ENCODE results near the gene TAOK2.

DNA sequence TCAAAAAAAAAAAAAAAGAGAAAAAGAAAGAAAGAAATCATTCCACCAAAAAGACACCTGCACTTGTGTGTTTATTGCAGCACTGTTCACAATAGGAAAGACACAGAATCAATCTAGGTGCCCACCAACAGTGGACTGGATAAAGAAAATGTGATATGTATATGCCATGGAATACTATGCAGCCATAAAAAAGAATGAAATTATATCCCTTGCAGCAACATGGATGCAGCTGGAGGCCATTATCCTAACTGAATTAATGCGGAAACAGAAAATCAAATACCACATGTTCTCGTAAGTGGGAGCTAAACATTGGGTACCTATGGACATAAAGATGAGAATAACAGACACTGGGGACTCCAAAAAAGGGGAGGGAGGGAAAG lies 43.6 kb downstream of the TAOK2 start:
- TF ChIP-seq, protein P1, sequence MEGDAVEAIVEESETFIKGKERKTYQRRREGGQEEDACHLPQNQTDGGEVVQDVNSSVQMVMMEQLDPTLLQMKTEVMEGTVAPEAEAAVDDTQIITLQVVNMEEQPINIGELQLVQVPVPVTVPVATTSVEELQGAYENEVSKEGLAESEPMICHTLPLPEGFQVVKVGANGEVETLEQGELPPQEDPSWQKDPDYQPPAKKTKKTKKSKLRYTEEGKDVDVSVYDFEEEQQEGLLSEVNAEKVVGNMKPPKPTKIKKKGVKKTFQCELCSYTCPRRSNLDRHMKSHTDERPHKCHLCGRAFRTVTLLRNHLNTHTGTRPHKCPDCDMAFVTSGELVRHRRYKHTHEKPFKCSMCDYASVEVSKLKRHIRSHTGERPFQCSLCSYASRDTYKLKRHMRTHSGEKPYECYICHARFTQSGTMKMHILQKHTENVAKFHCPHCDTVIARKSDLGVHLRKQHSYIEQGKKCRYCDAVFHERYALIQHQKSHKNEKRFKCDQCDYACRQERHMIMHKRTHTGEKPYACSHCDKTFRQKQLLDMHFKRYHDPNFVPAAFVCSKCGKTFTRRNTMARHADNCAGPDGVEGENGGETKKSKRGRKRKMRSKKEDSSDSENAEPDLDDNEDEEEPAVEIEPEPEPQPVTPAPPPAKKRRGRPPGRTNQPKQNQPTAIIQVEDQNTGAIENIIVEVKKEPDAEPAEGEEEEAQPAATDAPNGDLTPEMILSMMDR (IDR thresholded peaks at IDR 0.05 in 2 of 3, conservative IDR thresholded peaks at IDR 0.05 in 1 of 3; ENCODE audit: borderline replicate concordance in 1 of 3, insufficient read depth in 1 of 3, low read depth in 2 of 3, low read length in 2 of 3): no peak
- no peak for TF ChIP-seq REST (IDR thresholded peaks at IDR 0.05; ENCODE audit: low read depth)
